DND-41 (cell line): ENCODE results near the gene PCED1B.

Experiments
- EZH2 ChIP-seq: IDR thresholded peaks from 3 replicates; pipeline ENCODE4 v1.6.1; 2012; ENCODE audit warnings: borderline replicate concordance, low read depth, mild to moderate bottlenecking, moderate library complexity, low read length, inconsistent platforms; ENCODE audit not compliant: severe bottlenecking
- TF ChIP-seq, protein P1 (sequence below): IDR thresholded peaks from 2 replicates; pipeline ENCODE4 v1.5.1; 2012; ENCODE audit warnings: borderline replicate concordance, low read length, moderate library complexity, mild to moderate bottlenecking; ENCODE audit not compliant: poor library complexity, severe bottlenecking; ENCODE audit errors: extremely low read depth

DNA sequence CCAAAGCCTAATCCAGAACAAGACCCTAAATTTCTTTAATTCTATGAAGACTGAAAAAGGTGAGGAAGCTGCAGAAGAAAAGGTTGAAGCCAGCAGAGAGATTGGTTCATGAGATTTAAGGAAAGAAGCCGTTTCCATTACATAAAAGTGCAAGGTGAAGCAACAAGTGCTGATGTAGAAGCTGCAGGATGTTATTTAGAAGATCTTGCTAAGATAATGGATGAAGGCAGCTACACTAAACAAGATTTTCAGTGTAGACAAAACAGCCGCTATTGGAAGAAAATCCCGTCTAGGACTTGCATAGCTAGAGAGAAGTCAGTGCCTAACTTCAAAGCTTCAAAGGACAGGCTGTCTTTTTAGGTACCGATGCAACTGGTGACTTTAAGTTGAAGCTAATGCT is 65.8 kb downstream of the PCED1B start:
- TF ChIP-seq, protein P1, sequence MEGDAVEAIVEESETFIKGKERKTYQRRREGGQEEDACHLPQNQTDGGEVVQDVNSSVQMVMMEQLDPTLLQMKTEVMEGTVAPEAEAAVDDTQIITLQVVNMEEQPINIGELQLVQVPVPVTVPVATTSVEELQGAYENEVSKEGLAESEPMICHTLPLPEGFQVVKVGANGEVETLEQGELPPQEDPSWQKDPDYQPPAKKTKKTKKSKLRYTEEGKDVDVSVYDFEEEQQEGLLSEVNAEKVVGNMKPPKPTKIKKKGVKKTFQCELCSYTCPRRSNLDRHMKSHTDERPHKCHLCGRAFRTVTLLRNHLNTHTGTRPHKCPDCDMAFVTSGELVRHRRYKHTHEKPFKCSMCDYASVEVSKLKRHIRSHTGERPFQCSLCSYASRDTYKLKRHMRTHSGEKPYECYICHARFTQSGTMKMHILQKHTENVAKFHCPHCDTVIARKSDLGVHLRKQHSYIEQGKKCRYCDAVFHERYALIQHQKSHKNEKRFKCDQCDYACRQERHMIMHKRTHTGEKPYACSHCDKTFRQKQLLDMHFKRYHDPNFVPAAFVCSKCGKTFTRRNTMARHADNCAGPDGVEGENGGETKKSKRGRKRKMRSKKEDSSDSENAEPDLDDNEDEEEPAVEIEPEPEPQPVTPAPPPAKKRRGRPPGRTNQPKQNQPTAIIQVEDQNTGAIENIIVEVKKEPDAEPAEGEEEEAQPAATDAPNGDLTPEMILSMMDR = no peak
- no peak for TF ChIP-seq EZH2
